Lung (tissue), 12 donors: ENCODE data around the gene CAPN11. TPM values are rescaled to one million over a fixed set of nuclear protein-coding genes. Genes with fewer than 3 reads are reported as not detected.

Experiments used
- ATAC-seq: fragments of 200-7000 bp; cut with Tn5 transposase; one replicate; pipeline ENCODE4 v1.9.1; 2020; ENCODE audit warnings: moderate number of reproducible peaks; ENCODE audit not compliant: insufficient read depth, low FRiP score
- DNase-seq, 3 donors: peaks; one replicate each; pipeline ENCODE4 v3.0.0-alpha.2; 2013 to 2017
- H3K27ac ChIP-seq, 2 donors: one replicate each; pipeline ENCODE4 v1.5.1; 2013; ENCODE audit warnings: mild to moderate bottlenecking in 2 of 2, moderate library complexity in 2 of 2, control low read depth in 1 of 2, inconsistent platforms in 1 of 2, low read depth in 1 of 2, low read length in 1 of 2
- H3K27me3 ChIP-seq, 3 donors: one replicate each; pipeline ENCODE4 v1.5.1; 2013; ENCODE audit warnings: low read length in 2 of 3; ENCODE audit not compliant: control insufficient read depth in 3 of 3, insufficient read depth in 3 of 3
- H3K36me3 ChIP-seq, 4 donors: one replicate each; pipeline ENCODE4 v1.5.1; 2013; ENCODE audit warnings: low read length in 4 of 4, mild to moderate bottlenecking in 1 of 4, moderate library complexity in 1 of 4; ENCODE audit not compliant: control insufficient read depth in 4 of 4, insufficient read depth in 4 of 4
- H3K4me1 ChIP-seq, 5 donors: one replicate each; pipeline ENCODE4 v1.5.1; 2013; ENCODE audit warnings: low read length in 5 of 5, mild to moderate bottlenecking in 2 of 5, moderate library complexity in 1 of 5; ENCODE audit not compliant: control insufficient read depth in 5 of 5, insufficient read depth in 5 of 5
- H3K4me3 ChIP-seq: one replicate; pipeline ENCODE4 v1.5.1; 2013; ENCODE audit warnings: mild to moderate bottlenecking, control low read depth, moderate library complexity
- H3K9ac ChIP-seq, 2 donors: one replicate each; pipeline ENCODE4 v1.5.1; 2013; ENCODE audit warnings: low read length in 2 of 2, control low read depth in 1 of 2; ENCODE audit not compliant: insufficient read depth in 1 of 2
- H3K9me3 ChIP-seq, 4 donors: one replicate each; pipeline ENCODE4 v1.5.1; 2013; ENCODE audit warnings: low read length in 3 of 4, mild to moderate bottlenecking in 1 of 4, moderate library complexity in 1 of 4; ENCODE audit not compliant: control insufficient read depth in 4 of 4, insufficient read depth in 3 of 4
- CTCF ChIP-seq: IDR thresholded peaks from 2 replicates; pipeline ENCODE4 v1.5.1; 2012; ENCODE audit warnings: mild to moderate bottlenecking; ENCODE audit errors: control extremely low read depth, extremely low read depth
- WGBS, 2 donors: extraction: QIAGEN DNeasy Blood & Tissue Kit; methylation state at CpG; one replicate each; pipeline ENCODE4 v1.1.7; 2013; 5-methylcytosine and 5-hydroxymethylcytosine counted together
- polyA plus RNA-seq, 2 donors: library from polyadenylated mRNA; stranded (reverse); fragments of 200-250 nt; gene quantifications; one replicate each; pipeline ENCODE4 v1.2.1, GENCODE V29; 2013
- total RNA-seq, 2 donors: library from RNA; depleted of rRNA in 1 of 2; stranded (reverse); fragments of >200 nt in 1 of 2; gene quantifications; one replicate each; pipeline ENCODE4 v1.2.1, GENCODE V29; 2014 to 2021
- donor health status: control.
- donor health status: control.
- donor health status: Bipolar disorder and iron deficiency.
- donor health status: healthy.
- donor health status: DM: yes; HTN: yes; CAD: no.

The CAPN11 gene
- total and polyA plus RNA-seq, 4 donors = 0.07 to 0.30 (median 0.15) TPM; not detected in 1

DNA sequence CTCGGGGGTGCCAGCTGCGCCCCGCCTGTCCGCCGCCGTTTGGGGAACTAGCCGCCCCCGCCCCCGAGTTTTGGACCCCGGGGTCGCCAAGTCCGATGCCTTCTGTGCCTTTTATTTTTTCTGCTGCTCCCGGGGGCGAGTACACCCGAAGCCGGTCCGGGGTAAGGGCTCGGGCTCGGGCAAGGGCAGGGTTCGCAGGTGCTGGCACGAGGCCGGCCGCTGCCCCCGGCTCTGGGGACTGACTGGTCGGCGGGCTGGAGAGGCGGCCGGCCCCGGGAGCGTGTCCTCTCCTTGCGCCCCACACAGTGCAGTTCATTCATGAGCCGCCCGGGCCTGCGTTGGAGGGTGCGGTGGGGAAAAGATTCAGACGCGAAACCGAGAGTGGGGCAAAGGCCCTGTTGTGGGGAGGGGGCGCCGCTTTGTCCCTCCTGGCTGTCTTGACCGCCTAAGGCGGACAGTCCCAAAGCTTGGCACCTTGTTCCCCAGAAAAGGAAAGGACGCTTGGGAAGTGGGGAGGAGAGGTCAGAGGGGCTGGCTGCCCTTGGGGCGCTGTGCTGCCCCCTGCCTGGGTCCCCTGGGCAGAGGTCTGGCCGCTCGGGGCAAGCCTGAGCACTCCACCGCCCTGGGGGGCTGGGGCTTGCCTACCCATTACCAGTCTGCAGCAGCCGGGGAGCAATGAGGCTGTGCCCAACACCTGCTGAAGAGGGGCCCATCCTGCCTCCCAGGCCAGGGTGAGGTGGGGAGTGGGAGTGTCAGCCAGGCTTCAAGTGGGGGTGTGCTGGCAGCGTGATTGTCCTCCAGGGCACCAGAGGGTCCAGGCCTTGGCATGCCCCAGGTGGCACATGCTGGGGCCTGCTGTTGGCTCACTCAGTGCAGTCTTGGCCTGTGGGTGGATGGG lies 30.4 kb upstream of the CAPN11 start:
- H3K27me3 ChIP-seq = no peaks in the 10 kb centered on the region
- peak overlapping the region; percentile 81 for H3K4me3 ChIP-seq
- H3K36me3 ChIP-seq = no peaks in the 10 kb centered on the region
- TF ChIP-seq CTCF = no peak
- H3K9ac ChIP-seq = no peak overlapping the region
- 9 to 10% methylated on average over 48 to 49 of the region's 49 CpGs for WGBS, 2 donors
- DNase-seq (peak in 2 of 3 donors; percentile 23 to 41), ATAC-seq (no peak)
- H3K4me1 ChIP-seq = peaks cover 5 to 46% (median 15%) of the 10 kb centered on the region in 5 donors
- H3K27ac ChIP-seq = peak overlapping the region; percentile 58 to 77
- H3K9me3 ChIP-seq = no peaks in the 10 kb centered on the region

- Histone ChIP-seq H3K9ac (no peak overlapping the region), H3K36me3 (peaks cover 0 to 5% (median 0%) of the 10 kb centered on the region in 4 donors)
- no peak for ATAC-seq
These were observed 28.7 kb upstream of the CAPN11 start for GRCh38 chr6:44129841-44130322.

DNA sequence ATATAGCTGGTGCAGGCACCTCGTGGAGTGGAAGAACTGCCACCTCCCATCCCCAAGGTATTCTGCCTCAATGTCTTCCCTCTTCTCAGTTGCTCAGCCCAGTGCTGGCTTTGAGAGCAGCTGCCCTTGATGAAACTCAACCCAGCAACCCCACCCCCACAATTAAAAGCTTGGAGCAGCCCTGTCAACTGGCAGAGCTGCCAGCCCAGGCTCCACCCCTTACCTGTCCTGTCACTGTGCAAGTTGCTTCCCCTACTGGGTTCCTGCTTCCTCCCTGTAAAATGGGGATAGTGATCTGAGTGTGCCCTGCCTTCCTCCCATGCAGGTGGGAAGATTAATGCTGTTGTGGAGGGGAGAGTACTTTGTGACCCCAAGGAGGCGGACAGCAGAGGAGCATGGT lies 26.7 kb upstream of the CAPN11 start:
- H3K4me3 ChIP-seq = no peak overlapping the region
- H3K27me3 ChIP-seq = no peaks in the 10 kb centered on the region
- DNase-seq (no peak), ATAC-seq (no peak)
- H3K9me3 ChIP-seq = no peaks in the 10 kb centered on the region
- peaks cover 0 to 45% (median 4%) of the 10 kb centered on the region in 5 donors for H3K4me1 ChIP-seq
- H3K9ac ChIP-seq = no peak overlapping the region
- no peak overlapping the region for H3K27ac ChIP-seq
- no peak for TF ChIP-seq CTCF
- peaks cover 0 to 18% (median under 1%) of the 10 kb centered on the region in 4 donors for H3K36me3 ChIP-seq
- WGBS, 2 donors = 74 to 78% methylated on average over 2 of the region's 2 CpGs

More at GRCh38 chr6:44129841-44130322, 28.7 kb upstream of the CAPN11 start:
- Histone ChIP-seq H3K27me3 (no peaks in the 10 kb centered on the region), H3K27ac (no peak overlapping the region), H3K4me1 (peaks cover 4 to 48% (median 12%) of the 10 kb centered on the region in 5 donors), H3K9me3 (no peaks in the 10 kb centered on the region), H3K4me3 (no peak overlapping the region)
- DNase-seq = no peak
- no peak for TF ChIP-seq CTCF
- WGBS, 2 donors = 63 to 70% methylated on average over 2 of the region's 2 CpGs
